IMR-90 (cell line): ENCODE measurements around the gene SGMS1. TPM values are rescaled to one million over a fixed set of nuclear protein-coding genes. Genes with fewer than 3 reads are reported as not detected.
A peak's percentile ranks its signal among the peaks of the same experiment; 100 is the strongest.

Experiments used
- ATAC-seq: fragments of 200-7000 bp; cut with Tn5 transposase; 2 replicates; pipeline ENCODE4 v1.9.1; 2020; ENCODE audit warnings: low read depth, mild to moderate bottlenecking, moderate library complexity
- BruUV-seq: library from RNA; stranded (reverse); fragments of 400-500 nt; replicated peaks from 2 replicates; lab custom pipeline; 2021; lab: Mats Ljungman, UMichigan
- CTCF ChIA-PET: fragments of 300-600 bp; formaldehyde crosslinking; extraction: SDS; loops from one replicate; lab custom pipeline; 2021; ENCODE audit warnings: antibody characterized with exemption; lab: Yijun Ruan, JAX
- POLR2A ChIA-PET: fragments of 300-600 bp; sonication (Branson Sonifier 250); formaldehyde crosslinking; loops from one replicate; lab custom pipeline; 2022; ENCODE audit warnings: antibody characterized with exemption; ENCODE audit not compliant: unreplicated experiment; lab: Charles Lee
- DNase-seq: peaks from one replicate; pipeline ENCODE4 v3.0.0; 2013
- H2AFZ ChIP-seq: replicated peaks from 2 replicates; pipeline ENCODE3; 2013; ENCODE audit warnings: low read length, mild to moderate bottlenecking; ENCODE audit not compliant: poor library complexity
- H2AK5ac ChIP-seq: 2 replicates; pipeline ENCODE4 v1.6.1; 2013; ENCODE audit warnings: low read depth, low read length, inconsistent platforms
- H2AK9ac ChIP-seq: replicated peaks from 2 replicates; pipeline ENCODE3; 2013; ENCODE audit warnings: mild to moderate bottlenecking, low read depth, low read length, moderate library complexity; ENCODE audit not compliant: poor library complexity
- H2BK120ac ChIP-seq: 2 replicates; pipeline ENCODE4 v1.6.1; 2013; ENCODE audit warnings: low read depth, low read length, inconsistent platforms
- H2BK15ac ChIP-seq: 3 replicates; pipeline ENCODE4 v1.6.1; 2013; ENCODE audit warnings: low read depth, low read length, inconsistent platforms
- H2BK20ac ChIP-seq: 2 replicates; pipeline ENCODE4 v1.6.1; 2013; ENCODE audit warnings: low read depth, mild to moderate bottlenecking, inconsistent platforms, low read length, moderate library complexity
- H2BK5ac ChIP-seq: 2 replicates; pipeline ENCODE4 v1.6.1; 2013; ENCODE audit warnings: mild to moderate bottlenecking, low read depth, low read length, inconsistent platforms; ENCODE audit not compliant: poor library complexity, severe bottlenecking
- H3K14ac ChIP-seq: replicated peaks from 2 replicates; pipeline ENCODE4 v1.6.1; 2013; ENCODE audit warnings: low read depth, low read length, inconsistent platforms
- H3K18ac ChIP-seq: 2 replicates; pipeline ENCODE4 v1.6.1; 2013; ENCODE audit warnings: low read depth, low read length, control low read depth
- H3K23ac ChIP-seq: 2 replicates; pipeline ENCODE4 v1.6.1; 2013; ENCODE audit warnings: low read depth, low read length, inconsistent platforms
- H3K27ac ChIP-seq: 2 replicates; pipeline ENCODE4 v1.5.1; 2013; ENCODE audit warnings: mild to moderate bottlenecking, control low read depth, low read length; ENCODE audit not compliant: insufficient read depth
- H3K27me3 ChIP-seq: 2 replicates; pipeline ENCODE4 v1.6.1; 2013; ENCODE audit warnings: low read length; ENCODE audit not compliant: control insufficient read depth, insufficient read depth
- H3K36me3 ChIP-seq: 2 replicates; pipeline ENCODE4 v1.6.1; 2013; ENCODE audit warnings: low read length, mixed read lengths; ENCODE audit not compliant: control insufficient read depth, insufficient read depth
- H3K4ac ChIP-seq: 2 replicates; pipeline ENCODE4 v1.6.1; 2013; ENCODE audit warnings: low read depth, low read length, inconsistent platforms
- H3K4me1 ChIP-seq: 2 replicates; pipeline ENCODE4 v1.6.1; 2013; ENCODE audit warnings: low read length, mixed read lengths; ENCODE audit not compliant: control insufficient read depth, insufficient read depth
- H3K4me2 ChIP-seq: 2 replicates; pipeline ENCODE4 v1.6.1; 2013; ENCODE audit warnings: low read depth, mild to moderate bottlenecking, control low read depth, low read length, moderate library complexity
- H3K4me3 ChIP-seq: 2 replicates; pipeline ENCODE4 v1.5.1; 2013; ENCODE audit warnings: low read depth, mild to moderate bottlenecking, control low read depth, low read length, moderate library complexity; ENCODE audit not compliant: insufficient read depth
- H3K56ac ChIP-seq: 2 replicates; pipeline ENCODE4 v1.6.1; 2013; ENCODE audit warnings: low read length, inconsistent platforms; ENCODE audit not compliant: insufficient read depth; ENCODE audit errors: extremely low read depth
- H3K79me1 ChIP-seq, 2 experiments: 2 replicates each; pipeline ENCODE4 v1.6.1; 2013; ENCODE audit warnings: low read length in 2 of 2, inconsistent platforms in 1 of 2, low read depth in 1 of 2
- H3K9ac ChIP-seq: 2 replicates; pipeline ENCODE4 v1.6.1; 2013; ENCODE audit warnings: low read depth, low read length, control low read depth
- H3K9me1 ChIP-seq: 2 replicates; pipeline ENCODE4 v1.6.1; 2013; ENCODE audit warnings: low read length, inconsistent platforms; ENCODE audit not compliant: insufficient read depth
- H3K9me3 ChIP-seq: 2 replicates; pipeline ENCODE4 v1.6.1; 2013; ENCODE audit warnings: low read length; ENCODE audit not compliant: control insufficient read depth, insufficient read depth
- H4K20me1 ChIP-seq: 2 replicates; pipeline ENCODE4 v1.6.1; 2013; ENCODE audit warnings: low read length, inconsistent platforms; ENCODE audit not compliant: insufficient read depth
- H4K5ac ChIP-seq: 2 replicates; pipeline ENCODE4 v1.6.1; 2013; ENCODE audit warnings: mild to moderate bottlenecking, low read depth, low read length, control low read depth
- H4K8ac ChIP-seq, 2 experiments: 2 replicates each; pipeline ENCODE4 v1.6.1; 2013; ENCODE audit warnings: low read depth in 2 of 2, low read length in 2 of 2, control low read depth in 1 of 2, inconsistent platforms in 1 of 2
- H4K91ac ChIP-seq: 2 replicates; pipeline ENCODE4 v1.6.1; 2013; ENCODE audit warnings: low read depth, low read length, inconsistent platforms; ENCODE audit not compliant: insufficient read depth
- CEBPB ChIP-seq: IDR thresholded peaks from 2 replicates; pipeline ENCODE4 v1.6.1; 2012; ENCODE audit warnings: low read depth, low read length, improper control_type of control experiment
- RAD21 ChIP-seq: IDR thresholded peaks from 2 replicates; pipeline ENCODE4 v1.6.1; 2012; ENCODE audit warnings: low read length, improper control_type of control experiment
- WGBS, 2 experiments: methylation state at CpG; one replicate each; pipeline versions ENCODE4 v1.1.5 to v1.1.7; 2013; ENCODE audit warnings: missing lambda C conversion rate in 2 of 2; ENCODE audit not compliant: insufficient read length in 1 of 2; ENCODE audit errors: extremely low coverage in 2 of 2; 5-methylcytosine and 5-hydroxymethylcytosine counted together
- dilution Hi-C: fragments of 300-500 bp; cut with HindIII; formaldehyde crosslinking; loops from one replicate; pipeline ENCODE4 v1.14.3; 2018; ENCODE audit warnings: low sequenced_read_pairs; ENCODE audit not compliant: unreplicated experiment
- in situ Hi-C: fragments of 300-500 bp; cut with MboI; formaldehyde crosslinking; loops from 3 replicates; pipeline ENCODE4 v1.14.3; 2019; ENCODE audit warnings: low sequenced_read_pairs, inconsistent platforms, mixed read lengths
- intact Hi-C: fragments of 100-400 bp; cut with micrococcal nuclease; formaldehyde crosslinking; loops from 2 replicates; pipeline ENCODE4 v1.10.0; 2022
- polyA plus RNA-seq, 3 experiments: library from polyadenylated mRNA; depleted of rRNA; stranded (reverse); fragments of >200 nt; gene quantifications; 2 replicates each; pipeline ENCODE4 v1.2.3, GENCODE V29; 2012; ENCODE audit warnings: low replicate concordance in 1 of 3
- total RNA-seq: library from RNA; depleted of rRNA; stranded (reverse); fragments of >200 nt; gene quantifications from 2 replicates; pipeline ENCODE4 v1.2.3, GENCODE V29; 2012

SGMS1 gene
- total and polyA plus RNA-seq, 2 of the 4 experiments (the other 2 are of a cell fraction) = 9.8 to 30.8 TPM

DNA sequence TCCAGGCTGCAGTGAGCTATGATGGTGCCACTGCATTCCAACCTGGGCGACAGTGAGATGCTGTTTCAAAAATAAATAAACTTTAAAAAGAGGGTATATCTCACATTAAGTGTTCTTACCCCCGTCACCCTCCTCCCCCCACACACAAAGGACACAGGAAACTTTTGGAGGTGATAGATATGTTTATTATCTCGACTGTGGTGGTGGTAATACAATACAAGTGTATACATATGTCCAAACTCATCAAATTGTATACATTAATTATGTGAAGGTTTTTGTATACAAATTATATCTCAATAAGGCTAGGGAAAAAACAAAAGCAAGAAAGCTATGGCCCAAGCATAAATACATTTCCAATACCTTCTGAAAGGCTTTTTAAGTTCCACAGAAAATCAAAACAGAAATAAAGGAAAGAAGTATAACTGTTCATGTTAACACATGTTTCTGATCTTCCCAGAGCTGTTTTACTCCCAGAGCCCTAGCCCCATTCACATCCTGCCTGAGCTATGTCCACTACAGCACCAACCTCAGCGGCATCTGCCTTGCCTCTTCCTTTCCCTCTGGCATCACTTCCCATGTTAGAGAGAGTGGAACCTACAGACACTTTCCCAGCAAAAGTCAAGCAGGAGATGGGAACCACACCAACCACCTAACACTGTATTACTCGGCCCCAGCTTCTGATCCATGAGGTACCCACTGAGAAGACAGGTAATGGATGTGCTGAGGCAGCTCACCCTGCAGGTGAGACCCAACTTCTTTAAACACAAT is 48.1 kb downstream of the SGMS1 start:
- Histone ChIP-seq H3K14ac (peak overlapping the region; percentile 37), H2AK9ac (no peak overlapping the region), H3K27me3 (no peaks in the 10 kb centered on the region), H3K18ac (no peak overlapping the region), H3K56ac (no peak overlapping the region), H4K8ac (peak overlapping the region in 1 of 2 experiments; percentile 24; a peak in 2 of 4 replicates), H2BK20ac (no peak overlapping the region; the same call in 1 of the 2 replicates), H2AK5ac (peak overlapping the region; percentile 73; the same call in 1 of the 2 replicates), H2AFZ (no peak overlapping the region), H2BK15ac (peak overlapping the region; percentile 62; the same call in 2 of the 3 replicates), H3K23ac (no peak overlapping the region), H3K9ac (no peak overlapping the region), H3K9me1 (peaks cover 6% of the 10 kb centered on the region), H3K9me3 (no peaks in the 10 kb centered on the region), H3K27ac (no peak overlapping the region), H3K4me2 (no peak overlapping the region), H4K20me1 (peaks cover 14% of the 10 kb centered on the region; the same call in 1 of the 2 replicates), H4K5ac (no peak overlapping the region), H3K79me1 (peaks cover 18 to 41% of the 10 kb centered on the region in 2 experiments), H3K36me3 (no peaks in the 10 kb centered on the region), H4K91ac (no peak overlapping the region), H3K4ac (peak overlapping the region; percentile 36; the same call in 1 of the 2 replicates), H2BK5ac (no peak overlapping the region), H2BK120ac (peak overlapping the region; percentile 21; the same call in 1 of the 2 replicates), H3K4me1 (peaks cover 11% of the 10 kb centered on the region), H3K4me3 (no peak overlapping the region)
- ATAC-seq (no peak), DNase-seq (no peak)
- BruUV-seq = no TSS peak
- POLR2A ChIA-PET = no interaction called here
- no peak for TF ChIP-seq CEBPB
- no peak for TF ChIP-seq RAD21
- WGBS, 2 experiments = no CpG with 5 or more reads among the region's 5 CpGs
- in situ Hi-C loops = no loop called here
- dilution Hi-C loops = no loop called here
- CTCF ChIA-PET = interaction anchor here (1.0 kb wide), 1 partner anchor 50 kb away, joined by 3 read pairs; no protein-coding TSS in a partner anchor
- intact Hi-C loops = no loop called here
